Heart left ventricle (tissue), 13 donors: ENCODE data around the gene ACSM2B.
"Not testable (repeated sequence)": the region's sequence is repeated elsewhere in the genome, so short reads cannot be mapped to it uniquely, and the experiment has no call there.

Experiments
- CTCF ChIP-seq, 12 donors: fragments of 200-600 bp; sonication (generic) in 4 of 12; IDR thresholded peaks; one replicate each; pipeline versions ENCODE4 v1.5.0 to v1.8.0; 2018 to 2022; ENCODE audit warnings: antibody characterized with exemption in 12 of 12, mild to moderate bottlenecking in 5 of 12
- POLR2A ChIP-seq, 2 donors: fragments of 450-650 bp; IDR thresholded peaks; one replicate each; pipeline ENCODE4 v1.6.1; 2017; ENCODE audit warnings: antibody characterized with exemption in 2 of 2, mild to moderate bottlenecking in 2 of 2, moderate library complexity in 2 of 2
- donor health status: ischemic (EF 13 %, LVEDD 7.1; RV severe dilation, severe dysfunction).
- donor health status: DM: no; HTN: yes; CAD: no.
- donor health status: DM: no; HTN: no; CAD: no.
- donor health status: ischemic (EF 25% LVEDD 6.9; RV normal size, moderate dysfunction).
- donor health status: ischemic (EF 25% LVEDD 5.7; RV mildly dilated, moderate dysfunction).
- donor health status: ischemic (EF 35%, LVEDD 5.7; RV mildly dilated, moderate dysfunction).
- donor health status: nonischemic (EF 11% LVEDD 7.7; RV severe dilation, severe dysfunction).
- donor health status: DM: yes; HTN: yes; CAD: no.
- donor health status: PGD.
- donor health status: ischemic (EF 29% LVEDD 5.4; RV normal size, mild dysfunction).
- donor health status: nonischemic (EF 23%, LVEDD 6.1; RV moderate dilation, normal function).

GRCh38 chr16:20546951-20547350, 29.2 kb downstream of the ACSM2B start:
- not testable (repeated sequence) for TF ChIP-seq CTCF, POLR2A (IDR thresholded peaks at IDR 0.05)
